NCI-H748 (cell line): ENCODE measurements around the gene NUCB1.
A peak's percentile ranks its signal among the peaks of the same experiment; 100 is the strongest.
"Not testable (repeated sequence)": the region's sequence is repeated elsewhere in the genome, so short reads cannot be mapped to it uniquely, and the experiment has no call there.

Experiments used
- DNase-seq: peaks from one replicate; lab custom pipeline; 2025; ENCODE audit not compliant: unreplicated experiment; lab: John Stamatoyannopoulos, UW

Gene NUCB1

DNA sequence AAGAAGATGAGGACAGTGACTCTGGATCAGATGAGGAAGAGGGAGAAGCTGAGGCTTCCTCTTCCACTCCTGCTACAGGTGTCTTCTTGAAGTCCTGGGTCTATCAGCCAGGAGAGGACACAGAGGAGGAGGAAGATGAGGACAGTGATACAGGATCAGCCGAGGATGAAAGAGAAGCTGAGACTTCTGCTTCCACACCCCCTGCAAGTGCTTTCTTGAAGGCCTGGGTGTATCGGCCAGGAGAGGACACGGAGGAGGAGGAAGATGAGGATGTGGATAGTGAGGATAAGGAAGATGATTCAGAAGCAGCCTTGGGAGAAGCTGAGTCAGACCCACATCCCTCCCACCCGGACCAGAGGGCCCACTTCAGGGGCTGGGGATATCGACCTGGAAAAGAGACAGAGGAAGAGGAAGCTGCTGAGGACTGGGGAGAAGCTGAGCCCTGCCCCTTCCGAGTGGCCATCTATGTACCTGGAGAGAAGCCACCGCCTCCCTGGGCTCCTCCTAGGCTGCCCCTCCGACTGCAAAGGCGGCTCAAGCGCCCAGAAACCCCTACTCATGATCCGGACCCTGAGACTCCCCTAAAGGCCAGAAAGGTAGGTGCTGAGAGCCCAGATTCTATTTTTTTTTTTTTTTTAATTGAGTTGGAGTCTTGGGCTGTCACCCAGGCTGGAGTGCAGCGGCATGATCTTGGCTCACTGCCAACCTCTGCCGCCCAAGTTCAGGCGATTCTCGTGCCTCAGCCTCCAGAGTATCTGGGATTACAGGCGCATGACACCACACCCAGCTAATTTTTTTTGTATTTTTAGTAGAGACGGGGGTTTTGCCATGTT, 25.6 kb upstream of the NUCB1 start:
- DNase-seq = peak; percentile 54

DNA sequence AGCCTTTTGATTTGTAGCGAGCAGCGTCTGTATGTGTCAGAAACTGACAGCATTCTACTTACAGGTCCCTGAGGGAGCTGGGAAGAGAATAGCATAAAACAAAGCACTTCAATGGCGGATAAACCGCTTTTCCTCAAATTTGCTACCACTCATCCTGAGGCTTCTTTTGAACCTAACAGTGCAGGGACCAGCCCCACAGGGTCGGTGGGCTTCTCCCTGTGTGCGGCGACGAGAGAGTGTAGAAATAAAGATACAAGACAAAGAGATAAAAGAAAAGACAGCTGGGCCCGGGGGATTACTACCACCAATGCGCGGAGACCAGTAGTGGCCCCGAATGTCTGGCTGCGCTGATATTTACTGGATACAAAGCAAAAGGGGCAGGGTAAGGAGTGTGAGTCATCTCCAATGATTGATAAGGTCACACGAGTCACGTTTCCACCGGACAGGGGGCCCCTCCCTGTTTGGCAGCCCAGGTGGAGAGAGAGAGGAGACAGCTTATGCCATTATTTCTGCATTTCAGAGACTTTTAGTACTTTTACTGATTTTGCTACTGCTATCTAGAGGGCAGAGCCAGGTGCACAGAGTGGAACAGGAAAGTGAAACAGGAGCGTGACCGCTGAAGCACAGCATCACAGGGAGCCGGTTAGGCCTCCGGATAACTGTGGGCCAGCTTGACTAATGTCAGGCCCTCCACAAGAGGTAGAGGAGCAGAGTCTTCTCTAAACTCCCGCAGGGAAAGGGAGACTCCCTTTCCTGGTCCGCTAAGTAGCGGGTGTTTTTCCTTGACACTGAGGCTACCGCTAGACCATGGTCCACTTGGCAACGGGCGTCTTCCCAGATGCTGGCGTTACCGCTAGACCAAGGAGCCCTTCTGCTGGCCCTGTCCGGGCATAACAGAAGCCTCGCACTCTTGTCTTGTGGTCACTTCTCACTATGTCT, 23.8 kb upstream of the NUCB1 start:
- DNase-seq = not testable (repeated sequence)

- DNase-seq = no peak
Observed at GRCh38 chr19:48877855-48878195, 22.3 kb upstream of the NUCB1 start.

- no peak for DNase-seq
Observed at GRCh38 chr19:48878196-48879024, 21.7 kb upstream of the NUCB1 start.

GRCh38 chr19:48879025-48879637, 21.0 kb upstream of the NUCB1 start:
- no peak for DNase-seq

DNA sequence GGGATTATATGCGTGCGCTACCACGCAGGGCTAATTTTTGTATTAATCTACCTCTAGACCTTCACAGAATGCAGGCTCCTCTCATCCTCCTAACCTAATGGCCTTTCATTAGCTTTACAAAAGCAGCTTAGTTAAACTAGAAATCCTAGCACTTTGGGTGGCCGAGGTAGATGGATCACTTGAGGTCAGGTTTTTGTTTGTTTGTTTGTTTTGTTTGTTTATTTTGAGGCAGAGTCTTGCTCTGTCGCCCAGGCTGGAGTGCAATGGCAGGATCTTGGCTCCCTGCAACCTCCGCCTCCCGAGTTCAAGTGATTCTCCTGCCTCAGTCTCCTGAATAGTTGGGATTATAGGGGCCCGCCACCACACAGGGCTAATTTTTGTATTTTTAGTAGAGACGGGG, 20.4 kb upstream of the NUCB1 start:
- not testable (repeated sequence) for DNase-seq

GRCh38 chr19:48881741-48882657, 18.1 kb upstream of the NUCB1 start:
- DNase-seq = peak; percentile 17

DNA sequence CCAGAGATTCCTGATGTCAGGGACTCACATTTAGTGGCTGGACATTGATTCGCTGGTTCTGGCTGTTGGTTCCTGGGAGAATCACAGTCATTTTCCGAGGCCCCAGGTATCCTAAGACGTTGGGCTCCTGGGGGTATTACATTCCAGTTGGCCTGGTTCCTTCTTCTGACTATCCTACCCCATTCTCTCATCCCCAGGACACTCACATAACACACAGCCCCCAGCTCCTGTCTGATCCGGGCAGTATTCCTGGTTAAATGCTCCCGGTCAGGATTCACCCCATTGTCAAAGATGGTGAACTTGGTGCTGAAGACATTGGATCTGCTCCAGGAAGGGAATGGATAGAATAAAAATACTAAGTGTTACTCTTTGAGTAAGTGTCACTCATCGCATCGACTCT, 16.4 kb upstream of the NUCB1 start:
- DNase-seq = no peak

DNA sequence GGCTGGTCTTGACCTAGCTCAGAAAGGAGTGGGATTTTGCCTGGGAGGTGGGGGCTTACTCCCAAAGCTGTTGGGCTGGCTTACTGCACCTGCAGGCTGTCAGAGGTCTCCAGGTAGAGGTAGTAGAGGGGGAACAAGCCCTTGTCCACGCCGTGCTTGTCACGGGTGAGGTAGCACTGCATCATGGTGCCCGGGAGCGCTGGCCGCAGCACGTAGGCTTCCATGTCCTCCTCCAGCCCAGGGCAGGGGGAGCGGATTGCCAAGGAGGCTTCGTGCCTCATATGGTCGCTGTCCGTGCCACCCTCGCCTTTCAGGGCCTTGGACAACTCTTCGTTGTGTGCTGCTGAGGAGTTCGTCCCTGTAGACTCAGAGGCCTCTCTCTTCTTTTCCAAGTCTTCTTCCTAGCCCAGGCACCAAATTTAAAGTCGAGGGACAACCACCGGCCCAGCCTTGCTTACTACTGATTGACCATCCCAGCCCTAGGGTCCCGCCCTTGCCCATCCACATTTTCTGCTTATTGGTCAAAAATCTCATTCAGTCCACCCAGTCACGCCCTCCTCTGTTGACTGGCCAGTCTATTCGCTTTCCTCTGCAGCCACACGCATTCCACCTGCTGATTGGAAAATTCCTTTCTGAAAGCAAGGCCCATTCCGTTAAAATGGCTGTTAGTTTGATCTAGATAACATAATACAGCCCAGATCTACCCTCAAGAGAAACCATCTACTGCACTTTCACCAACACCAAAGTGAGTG, 12.1 kb upstream of the NUCB1 start:
- no peak for DNase-seq

DNA sequence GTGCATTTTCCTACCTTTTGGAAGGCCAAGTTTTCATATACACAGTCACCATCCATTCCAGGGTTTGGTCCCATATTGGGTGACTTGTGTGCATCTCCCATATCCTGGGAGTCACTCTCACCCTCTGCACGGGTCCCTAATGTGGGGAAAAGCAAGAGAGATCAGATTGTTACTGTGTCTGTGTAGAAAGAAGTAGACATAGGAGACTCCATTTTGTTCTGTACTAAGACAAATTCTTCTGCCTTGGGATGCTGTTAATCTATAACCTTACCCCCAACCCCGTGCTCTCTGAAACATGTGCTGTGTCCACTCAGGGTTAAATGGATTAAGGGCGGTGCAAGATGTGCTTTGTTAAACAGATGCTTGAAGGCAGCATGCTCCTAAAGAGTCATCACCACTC, 10.6 kb upstream of the NUCB1 start:
- DNase-seq = not testable (repeated sequence)

- DNase-seq = no peak
Observed at GRCh38 chr19:48890551-48890950, 9.6 kb upstream of the NUCB1 start.

DNA sequence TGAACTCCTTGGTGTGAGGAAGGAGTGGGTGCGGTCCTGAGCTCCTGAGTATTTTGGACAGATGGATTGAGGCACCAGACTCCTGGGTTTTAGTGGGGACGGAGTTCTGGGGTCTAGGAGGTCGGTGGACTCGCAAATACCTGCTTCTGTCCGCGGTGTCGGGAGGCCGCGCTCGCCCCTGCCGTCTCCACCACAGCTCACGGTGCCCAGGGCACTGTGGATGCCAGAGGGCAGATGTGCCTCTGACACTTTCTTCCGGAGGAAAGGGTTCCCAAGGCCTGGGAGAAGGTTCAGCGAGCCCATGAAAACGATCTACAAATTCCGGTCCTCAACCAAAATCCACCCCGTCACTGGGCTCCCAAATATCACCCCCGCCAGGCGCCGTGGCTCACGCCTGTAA, 4.9 kb upstream of the NUCB1 start:
- DNase-seq = no peak

GRCh38 chr19:48896191-48896720, 3.9 kb upstream of the NUCB1 start:
- DNase-seq = peak; percentile 29

- no peak for DNase-seq
Observed at GRCh38 chr19:48897181-48897580, 2.9 kb upstream of the NUCB1 start.

DNA sequence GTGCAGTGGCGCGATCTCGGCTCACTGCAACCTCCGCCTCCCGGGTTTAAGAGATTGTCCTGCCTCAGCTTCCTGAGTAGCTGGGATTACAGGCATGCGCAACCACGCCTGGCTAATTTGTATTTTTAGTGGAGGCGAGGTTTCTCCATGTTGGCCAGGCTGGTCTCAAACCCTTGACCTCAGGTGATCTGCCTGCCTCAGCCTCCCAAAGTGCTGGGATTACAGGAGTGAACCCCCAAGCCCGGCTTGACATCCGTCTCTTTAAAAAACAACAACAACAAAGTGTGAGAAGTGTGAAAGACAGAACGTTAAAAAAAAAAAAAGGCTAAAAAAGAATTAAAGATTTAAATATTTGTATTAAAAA, 744 bp upstream of the NUCB1 start:
- DNase-seq = not testable (repeated sequence)

DNA sequence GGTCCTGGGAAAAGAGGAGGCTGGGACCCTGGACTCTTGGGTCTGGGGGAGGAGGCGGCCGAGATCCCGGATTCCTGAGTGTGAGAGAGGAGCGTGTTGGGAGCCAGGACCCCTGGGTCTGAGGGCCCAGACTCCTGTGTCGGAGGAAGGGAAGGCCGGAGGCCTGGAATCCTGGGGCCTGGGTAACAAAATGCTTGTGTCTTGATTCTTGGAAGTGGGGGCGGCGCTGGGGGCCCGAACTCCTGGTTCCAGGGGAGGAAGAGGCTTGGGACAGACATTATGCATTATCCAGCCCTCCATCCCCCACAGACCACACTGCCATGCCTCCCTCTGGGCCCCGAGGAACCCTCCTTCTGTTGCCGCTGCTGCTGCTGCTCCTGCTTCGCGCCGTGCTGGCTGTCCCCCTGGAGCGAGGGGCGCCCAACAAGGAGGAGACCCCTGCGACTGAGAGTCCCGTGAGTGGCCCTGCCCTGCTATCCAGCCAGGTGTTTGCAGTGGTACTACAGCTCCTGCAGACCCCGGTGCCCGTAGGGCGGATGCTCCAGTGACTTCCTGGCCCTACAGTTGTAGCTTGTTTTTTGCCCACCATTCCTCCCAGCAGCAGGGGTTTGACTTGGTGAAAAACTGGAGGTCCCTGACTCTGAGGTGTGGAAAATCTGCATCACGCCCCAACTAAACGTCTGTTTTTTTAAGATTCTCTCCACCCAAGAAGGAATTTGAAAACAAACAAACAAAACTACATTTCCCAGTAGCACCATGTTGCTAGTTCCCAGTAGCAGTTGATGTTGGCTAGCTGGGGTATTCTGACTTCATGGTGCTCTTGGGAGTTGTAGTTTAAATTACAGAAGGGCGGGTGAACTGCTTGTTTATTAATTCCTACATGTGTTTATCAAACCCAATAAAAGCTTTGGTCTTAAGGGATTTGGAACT, 630 bp downstream of the NUCB1 start:
- peak; percentile 37 for DNase-seq

DNA sequence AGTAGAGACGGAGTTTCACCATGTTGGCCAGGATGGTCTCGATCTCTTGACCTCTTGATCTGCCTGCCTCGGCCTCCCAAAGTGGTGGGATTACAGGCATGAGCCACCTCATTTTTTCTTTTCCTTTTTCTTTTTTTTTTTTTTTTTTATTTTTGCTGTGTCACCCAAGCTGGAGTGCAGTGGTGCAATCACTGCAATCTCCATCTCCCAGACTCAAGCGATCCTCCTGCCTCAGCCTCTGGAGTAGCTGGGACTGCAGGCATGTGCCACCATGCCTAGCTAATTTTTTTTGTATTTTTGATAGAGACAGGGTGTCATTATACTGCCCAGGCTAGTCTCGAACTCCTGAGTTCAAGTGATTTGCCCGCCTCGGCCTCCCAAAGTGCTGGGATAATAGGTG, 2.2 kb downstream of the NUCB1 start:
- not testable (repeated sequence) for DNase-seq

GRCh38 chr19:48903788-48904187, 3.7 kb downstream of the NUCB1 start:
- not testable (repeated sequence) for DNase-seq
